HG02588 (cell line): ENCODE measurements around the gene C14orf119.
A peak's percentile ranks its signal among the peaks of the same experiment; 100 is the strongest.

Source experiments
- ATAC-seq: cut with Tn5 transposase; IDR thresholded peaks from one replicate; pipeline ENCODE4 v1.9.1; 2021; ENCODE audit warnings: mild to moderate bottlenecking, moderate library complexity; ENCODE audit not compliant: unreplicated experiment

Gene C14orf119

DNA sequence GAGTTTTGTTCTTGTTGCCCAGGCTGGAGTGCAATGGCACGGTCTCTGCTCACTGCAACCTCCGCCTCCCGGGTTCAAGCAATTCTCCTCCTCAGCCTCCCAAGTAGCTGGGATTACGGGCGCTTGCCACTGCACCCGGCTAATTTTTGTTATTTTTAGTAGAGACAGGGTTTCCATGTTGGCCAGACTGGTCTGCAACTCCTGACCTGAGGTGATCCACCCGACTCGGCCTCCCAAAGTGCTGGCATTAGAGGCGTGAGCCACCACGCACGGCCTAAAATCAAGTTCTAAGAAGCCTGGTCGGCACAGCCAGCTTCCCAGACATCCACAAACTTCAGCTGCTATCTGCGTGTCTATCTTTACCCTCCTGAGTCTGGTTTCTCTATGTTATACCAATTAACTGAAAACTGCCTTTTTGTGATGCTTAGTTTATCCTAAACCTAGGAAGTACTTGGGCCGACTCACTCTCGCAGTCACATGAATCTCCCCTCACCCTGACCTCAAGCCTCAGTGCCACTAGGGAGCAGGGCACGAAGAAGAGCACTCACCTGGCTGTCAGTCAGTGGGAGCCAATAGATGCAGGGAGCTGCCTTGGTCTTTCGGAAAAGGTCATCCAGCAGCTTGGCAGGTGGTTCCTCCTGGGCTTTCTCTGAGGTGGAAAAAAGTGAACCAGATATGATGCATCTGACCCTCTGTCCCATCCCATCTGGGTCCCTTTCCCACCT is 34.6 kb upstream of the C14orf119 start:
- no peak for ATAC-seq

DNA sequence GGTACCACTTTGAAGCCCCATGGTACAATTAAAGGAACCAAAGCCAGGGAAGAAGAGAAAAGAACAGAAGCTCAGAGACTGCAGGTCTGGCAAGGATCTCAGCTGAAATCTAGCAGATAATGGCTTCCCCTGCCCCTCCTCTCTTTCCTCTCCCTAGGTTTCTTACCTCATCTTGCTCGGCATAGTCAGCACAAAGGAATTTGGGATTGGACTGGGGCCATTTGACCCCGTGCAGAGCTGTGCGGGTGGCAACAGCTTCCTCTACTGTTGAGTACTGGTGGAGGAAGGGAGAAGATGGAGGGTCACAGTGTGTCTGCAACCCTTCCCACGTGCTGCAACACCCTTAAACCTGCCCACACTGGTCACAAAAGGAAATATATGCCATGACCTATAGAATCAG is 33.3 kb upstream of the C14orf119 start:
- ATAC-seq: no peak

DNA sequence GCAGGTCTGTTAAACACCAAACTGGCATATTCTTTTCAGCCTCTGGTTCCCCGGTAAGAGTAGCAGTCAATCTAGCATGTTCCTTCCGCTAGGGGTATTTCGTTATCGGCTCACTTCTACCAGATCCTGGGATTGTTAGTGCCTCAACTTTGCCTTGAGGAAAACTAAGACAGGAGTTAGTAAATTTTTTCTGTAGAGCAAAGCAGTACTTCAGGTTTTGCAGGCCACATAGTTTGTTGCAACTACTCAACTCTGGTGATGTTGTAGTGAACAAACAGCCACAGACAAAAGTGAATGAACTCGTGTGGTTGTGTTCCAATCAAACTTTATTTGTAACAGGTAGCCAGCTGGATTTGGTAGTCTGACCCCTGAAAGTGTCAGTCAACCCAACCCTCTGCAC is 31.7 kb upstream of the C14orf119 start:
- ATAC-seq: no peak

DNA sequence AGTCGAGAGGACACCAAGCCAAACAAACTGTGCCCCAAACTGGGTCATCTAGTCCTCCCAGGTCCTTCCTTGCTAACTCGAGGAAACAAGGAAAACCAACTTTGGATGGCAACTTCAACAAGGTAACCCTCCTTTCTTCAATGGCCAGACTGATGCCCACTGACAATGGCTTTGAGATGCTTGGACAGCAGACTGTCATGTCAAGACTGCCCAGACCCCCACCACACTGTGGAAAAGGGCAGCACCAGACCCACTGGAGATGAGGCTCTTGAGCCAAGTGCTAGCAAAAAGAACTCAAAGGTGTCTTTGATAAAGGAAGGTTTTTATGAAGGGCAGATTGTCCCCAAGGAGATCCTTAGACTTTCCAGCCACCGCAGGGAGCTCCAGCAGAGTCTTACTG is 28.9 kb upstream of the C14orf119 start:
- no peak for ATAC-seq

DNA sequence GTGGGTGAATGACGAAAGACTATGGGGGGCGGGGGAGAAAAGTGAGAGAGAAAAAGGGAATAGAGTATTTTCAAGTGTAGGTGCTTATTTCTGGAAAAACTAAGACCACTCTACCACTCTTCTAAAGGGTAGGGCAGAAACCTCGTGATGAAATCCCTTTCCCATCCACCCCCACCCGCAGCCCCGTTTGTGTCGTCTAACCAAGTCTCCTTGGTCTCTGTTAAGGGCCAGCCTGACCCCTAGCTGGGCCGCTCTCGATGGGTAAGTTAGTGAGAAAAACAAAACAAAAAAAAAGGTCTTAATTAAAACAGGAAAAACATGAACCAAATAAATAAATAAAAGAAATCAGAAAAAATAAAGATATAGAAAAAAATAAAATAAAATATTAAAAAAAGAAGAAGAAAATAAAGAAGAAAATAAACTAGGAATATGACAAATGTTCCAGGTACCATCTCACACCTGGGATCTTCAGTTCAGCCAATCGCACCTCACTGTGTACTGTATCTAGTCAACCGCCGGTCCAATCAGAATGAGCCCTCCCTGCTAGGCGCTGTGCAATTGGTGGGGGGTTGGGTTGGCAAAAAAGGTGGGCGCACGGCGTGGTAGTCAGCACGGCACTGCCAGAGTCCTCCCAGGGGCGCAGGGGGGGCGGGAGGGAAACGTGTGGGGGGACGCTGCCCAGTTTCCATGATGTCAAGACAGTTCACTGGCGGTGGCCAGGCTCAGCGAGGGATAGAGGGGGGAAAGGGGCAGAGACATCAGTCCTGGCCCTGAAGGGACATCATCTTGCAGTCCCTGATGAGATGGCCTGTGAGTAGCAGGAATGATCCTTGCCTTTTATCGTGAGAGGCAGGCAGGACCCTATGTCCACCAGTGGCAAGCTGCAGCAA is 28.2 kb upstream of the C14orf119 start:
- ATAC-seq: no peak

DNA sequence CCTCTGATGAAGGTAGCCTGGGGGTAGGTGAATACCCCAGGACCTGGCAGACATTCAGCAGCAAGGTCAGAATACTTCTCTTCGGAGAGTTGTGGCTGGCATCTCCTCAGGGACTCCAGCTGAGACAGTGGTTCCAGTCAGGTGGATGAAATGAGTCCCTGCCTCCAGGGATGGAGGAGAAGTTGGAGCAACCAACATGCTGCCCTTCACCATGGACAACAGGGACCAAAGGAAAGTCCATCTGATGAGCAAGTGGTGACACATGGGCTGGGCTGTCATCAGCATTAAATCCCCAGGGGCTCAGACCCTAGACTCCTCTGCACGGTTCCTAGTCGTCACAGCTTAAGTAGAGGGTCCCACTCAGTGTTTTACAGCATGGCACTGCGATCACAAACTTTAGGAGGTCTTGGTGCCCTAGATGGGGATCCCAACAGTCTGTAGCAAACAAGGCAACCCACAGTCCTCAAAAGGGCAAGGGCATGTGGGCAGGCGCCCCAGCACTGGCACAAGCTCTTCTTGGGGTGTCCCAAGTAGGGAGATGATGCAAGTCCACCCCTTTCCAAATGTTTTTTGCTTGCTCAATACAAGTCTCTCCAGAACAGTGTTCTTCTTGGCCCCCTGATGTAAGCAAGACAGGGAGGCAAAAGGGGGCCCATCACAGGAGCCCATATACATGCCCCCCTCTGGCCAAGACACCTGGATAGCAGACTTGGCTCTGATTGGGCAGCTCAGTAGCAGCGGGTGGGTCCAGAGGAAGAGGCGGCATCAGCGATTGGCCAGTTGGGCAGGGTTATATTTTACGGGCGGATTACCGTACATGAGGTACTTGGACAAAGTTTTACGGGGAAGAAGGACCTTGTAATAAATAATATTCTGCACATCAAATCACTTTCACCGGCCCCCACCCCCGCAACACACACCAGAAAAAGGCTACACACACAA is 27.2 kb upstream of the C14orf119 start:
- ATAC-seq: no peak

DNA sequence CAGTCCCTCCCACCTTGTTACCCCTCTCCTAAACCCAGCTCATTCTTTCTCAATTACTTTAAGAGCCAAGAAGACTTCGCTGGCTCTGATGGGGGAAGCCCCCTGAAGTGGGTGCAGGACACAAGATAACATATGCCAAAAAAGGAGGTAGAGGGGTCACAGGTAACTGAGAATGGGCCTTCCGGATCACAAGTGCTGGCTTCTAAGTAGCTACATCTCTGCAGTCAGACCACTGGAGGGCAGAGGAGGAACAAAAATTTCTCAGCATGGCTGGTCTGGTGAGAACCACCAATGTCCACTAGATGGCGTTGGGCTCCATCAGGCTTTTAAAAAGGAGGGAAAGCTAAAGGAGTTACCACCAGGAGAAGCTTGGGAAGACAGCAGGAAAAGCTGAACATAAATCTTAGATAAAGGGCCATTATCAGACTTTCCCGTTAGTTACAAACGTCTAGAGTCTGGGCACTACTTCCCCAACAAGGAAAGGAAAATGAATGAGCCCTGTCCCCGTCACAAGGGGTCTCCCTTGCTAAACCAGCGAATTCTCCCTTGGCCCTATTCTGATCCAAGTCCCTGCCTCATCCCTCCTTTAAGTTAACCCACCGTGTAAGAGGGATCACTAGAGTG is 26.4 kb upstream of the C14orf119 start:
- ATAC-seq: no peak

DNA sequence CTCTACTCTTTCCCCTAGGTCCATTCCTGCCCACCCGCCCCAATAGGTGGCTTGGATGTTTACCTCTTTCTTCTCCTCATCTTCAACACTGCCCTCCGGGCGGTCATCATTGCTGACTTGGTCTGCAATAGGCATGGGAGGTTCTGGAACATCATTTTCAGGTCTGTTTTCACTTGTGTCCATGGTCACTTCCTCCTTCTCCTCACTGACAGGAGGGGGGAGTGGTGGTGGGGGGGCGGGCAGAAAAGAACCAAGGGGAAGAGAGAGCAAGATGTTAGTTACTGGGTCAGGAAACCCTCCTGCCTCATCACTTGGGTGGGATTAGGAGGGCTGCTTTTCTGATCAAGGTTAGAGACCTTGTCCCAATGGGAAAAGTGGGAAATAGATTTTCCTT is 25.9 kb upstream of the C14orf119 start:
- ATAC-seq: no peak

DNA sequence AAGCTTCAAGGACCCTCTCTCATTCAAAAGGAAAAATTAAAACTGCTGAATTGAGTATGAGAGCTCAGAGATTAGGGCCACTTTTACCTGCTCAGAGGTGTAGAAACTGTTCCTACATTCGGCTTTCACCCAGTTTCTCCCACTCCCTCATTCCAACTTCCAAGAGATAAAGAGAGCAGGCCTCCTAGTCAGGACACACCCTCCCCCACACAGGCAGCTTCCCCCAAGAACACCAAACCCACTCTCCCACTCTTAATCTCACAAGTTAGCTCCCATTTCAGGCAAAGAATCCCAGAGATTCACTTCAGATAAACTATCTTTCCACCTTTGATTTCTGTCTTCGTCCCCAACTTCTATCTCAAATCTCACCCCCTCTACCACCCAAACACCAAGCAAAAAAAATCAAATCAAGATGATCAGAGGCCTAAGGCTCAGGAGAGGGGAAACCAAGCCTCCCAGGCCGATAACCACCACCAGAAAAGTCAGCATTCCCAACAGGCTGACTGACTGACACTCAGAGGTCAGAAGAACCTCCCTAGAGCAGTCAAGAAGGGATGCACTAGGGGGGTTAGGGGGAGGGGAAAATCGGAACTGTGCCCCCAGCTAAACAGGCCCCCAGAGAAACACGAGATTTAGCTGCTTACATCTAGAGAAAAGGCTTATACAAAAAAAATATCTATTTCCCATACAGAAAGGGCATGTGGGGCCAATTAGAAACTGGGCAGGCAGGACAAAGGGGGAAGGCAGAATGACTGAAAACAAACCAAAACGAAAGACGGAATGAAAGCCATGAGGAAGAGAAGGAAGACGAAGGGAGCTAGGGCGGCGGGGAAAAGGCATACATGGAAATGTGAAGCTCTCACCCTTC is 24.8 kb upstream of the C14orf119 start:
- ATAC-seq: no peak

DNA sequence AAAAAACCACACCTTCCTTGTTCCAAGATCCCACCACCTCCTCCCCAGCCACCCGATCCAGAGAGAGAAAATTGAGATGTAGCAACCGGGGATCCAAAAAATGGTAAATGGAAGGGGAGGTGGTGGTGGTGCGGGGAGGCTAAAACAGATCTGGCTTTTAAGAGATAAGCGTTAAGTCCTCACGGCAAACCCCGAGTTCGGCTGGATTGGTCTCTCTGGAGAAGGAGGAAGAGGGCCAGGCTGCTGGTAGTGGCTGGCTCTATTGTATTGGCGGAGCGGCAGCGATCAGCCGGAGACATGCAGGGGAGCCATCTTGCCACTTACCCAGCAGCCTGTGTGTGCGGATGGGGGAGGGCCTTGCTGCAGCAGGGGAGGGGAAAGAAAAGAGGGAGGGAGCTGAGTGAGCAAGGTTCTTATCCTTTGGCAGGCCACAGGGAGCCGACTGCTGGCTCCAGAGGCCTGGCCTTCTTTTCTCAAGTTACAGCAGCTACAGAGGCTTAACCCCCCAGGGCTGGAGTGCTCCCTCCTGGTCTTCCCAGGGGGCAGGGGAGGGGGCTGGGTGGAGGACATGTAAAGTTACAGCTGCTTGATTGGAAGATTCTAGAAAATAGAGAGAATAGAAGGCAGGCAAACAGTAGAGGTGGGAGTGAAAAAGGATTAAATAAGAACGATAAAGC is 23.9 kb upstream of the C14orf119 start:
- ATAC-seq: peak; percentile 93

DNA sequence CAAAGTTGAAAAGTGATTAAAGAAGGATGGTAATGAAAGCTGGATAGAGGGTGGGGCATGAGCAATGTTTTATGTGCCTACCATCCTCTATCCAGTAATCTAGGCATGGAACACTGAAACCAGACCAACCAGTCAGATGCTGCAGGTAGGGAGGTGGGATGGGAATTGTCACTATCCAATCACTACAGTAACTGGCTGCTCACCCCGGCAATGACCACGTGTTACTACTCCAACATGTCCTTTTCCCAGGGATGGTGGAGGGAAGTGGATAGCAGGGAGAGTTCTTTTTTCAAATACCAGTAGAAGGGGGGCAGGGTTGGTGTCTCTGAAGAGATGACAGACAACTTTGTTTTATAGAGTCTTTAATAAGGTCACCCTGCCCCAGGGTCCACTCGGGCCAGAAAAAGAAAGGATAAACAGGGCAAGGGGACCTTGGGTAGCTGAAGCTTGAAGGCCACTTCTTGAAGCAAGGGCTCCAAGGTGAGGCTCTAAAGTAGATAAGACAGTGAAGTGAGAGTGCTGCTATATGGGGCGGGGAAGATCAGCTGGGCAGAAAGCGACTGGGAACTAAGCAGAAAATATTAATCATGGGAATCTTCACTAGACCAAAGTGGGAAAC is 23.3 kb upstream of the C14orf119 start:
- ATAC-seq: no peak

DNA sequence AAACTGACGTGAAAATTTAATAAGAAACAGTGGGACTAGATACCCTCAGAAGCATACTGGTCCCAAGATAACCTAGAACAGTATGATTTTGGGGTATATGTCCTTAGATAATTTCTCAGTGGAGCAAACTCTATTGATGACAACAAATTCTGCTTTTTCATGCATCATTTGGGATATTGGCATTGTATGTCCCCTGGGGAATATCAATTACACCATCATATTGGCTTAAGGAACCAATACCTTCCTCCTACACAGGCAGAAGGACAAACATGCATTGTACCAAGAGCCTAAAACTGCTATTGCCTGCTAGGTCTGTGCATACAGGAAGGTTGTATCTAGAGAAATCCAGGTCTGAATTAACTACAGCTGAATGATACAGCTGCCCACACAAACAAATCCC is 20.4 kb upstream of the C14orf119 start:
- no peak for ATAC-seq

DNA sequence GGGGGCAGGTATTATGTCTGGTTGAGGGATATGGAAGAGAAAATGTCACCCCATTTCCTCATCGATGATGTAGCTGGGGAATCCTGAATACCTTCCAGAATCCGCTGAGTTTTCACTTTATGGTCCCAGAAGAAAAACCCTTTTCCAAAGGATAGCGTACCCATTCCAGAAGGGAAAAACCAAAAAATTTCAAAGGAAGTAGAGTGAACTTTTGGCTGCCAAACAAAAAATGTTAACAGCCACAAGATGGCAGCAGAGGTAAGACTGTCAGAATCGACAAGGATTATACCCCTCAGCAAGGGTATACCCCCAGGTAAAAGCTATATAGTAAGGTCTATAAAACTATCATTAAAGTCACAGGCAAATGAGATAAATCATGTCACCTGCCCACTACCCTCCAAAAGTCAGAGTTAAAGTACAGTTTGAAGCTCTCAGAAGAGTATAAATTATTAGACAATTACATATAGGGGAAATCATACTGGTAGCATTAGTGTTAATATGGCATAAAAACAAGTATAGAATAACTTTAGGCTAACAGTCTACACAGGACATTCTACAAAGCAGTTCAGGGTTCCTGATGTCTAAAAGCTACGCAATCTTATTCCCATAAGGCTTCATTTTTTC is 18.4 kb upstream of the C14orf119 start:
- no peak for ATAC-seq

DNA sequence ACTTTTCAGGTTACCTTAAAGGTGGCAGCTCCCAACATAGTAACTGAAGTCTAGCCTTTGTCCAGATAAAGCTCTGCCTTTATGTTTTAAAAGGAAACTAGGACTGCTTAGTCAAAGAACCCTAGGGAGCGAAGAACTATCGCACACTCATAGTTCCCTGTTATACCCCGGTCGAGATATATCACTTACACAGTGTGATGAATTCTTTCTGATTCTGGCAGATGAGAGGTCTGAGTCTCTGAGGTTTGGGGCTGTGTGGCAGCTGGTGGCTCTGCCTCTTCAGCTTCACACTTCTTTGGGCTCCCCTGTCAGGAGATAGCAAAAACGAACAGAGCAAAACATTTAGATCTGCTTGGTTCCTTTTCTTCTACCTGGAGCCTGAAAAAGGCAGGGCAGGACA is 17.3 kb upstream of the C14orf119 start:
- no peak for ATAC-seq

DNA sequence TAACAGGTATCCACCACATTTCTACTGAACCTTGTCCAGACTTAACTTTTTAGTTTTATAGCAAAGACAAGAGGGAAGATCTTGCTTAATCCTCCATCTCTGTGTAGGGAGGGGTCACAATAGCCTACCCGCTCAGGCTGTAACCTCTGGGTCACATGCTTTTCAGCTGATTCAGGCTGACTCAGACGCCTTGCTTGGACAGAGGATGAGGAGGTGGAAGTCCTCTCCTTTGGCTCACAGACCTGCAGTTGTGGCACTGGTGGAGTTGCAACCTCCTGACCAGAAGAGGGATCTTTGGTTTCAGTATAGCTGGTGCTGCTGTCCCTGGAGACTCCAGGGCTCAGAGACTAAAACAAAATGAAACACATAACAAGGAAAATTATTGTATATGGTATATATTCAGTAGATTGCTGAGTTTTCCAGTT is 16.6 kb upstream of the C14orf119 start:
- ATAC-seq: no peak

DNA sequence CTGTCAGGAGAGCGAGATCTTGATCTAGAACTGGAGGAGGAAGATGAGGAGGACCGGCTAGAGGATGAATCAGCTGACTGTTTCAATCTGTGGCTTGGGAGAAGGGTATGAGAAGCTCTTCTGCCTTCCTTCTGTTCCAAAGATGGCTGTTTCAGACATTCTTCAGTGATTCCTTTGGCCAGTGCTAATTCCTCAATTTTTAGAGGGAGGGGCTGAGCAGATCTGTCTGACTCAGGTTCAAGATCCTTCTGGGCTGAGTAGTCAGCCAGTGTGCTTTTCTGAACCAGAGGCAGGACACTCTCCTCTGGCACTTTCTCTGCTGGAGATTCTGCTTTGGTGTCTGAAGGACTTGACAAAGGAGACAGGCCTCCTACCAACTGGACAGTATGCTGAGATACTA is 15.6 kb upstream of the C14orf119 start:
- no peak for ATAC-seq

DNA sequence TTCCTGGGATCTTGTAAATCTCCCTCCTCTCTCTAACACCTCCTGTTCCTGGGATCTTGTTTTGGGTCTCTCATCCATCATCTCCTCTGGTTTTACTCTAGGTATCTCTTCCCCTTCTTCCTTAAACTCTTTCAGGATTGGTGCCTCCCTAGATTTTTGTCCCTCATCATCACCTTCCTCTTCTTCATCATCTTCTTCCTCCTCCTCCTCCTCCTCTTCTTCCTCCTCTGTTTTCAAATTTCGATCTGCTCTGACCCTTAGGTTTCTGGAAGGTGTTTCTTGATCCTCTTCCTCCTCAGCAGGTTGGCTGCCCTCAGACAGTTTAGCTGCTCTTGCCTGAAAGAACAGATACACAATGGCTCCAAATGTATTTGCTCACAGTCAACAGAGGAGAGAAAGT is 14.8 kb upstream of the C14orf119 start:
- no peak for ATAC-seq

DNA sequence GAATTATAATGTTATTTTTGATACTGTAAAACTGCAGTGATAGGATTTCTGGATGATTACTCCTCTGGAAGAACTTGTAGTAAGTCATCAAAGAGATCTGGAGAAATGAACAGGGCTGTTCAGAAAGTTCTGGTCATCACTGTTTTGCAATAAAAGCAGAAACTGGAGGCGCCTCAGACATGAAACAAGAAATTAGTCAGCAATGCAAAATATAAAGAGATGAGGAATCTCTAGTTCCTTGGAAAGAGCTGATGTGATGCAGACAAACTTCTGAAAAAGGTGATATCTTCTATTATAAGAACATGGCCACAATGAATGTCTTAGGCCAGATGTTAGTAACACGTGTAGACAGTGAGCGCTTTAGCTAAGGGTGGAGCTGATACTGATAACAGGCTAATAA is 9.8 kb upstream of the C14orf119 start:
- no peak for ATAC-seq
